HepG2 (cell line): ENCODE measurements around the gene KRT36. TPM values are rescaled to one million over a fixed set of nuclear protein-coding genes. Genes with fewer than 3 reads are reported as not detected.

Experiments used
- CREB1 ChIP-seq, 2 experiments: fragments of 450-650 bp in 1 of 2; IDR thresholded peaks; 2 replicates each; pipeline ENCODE4 v1.6.1; 2016 to 2017; ENCODE audit warnings: control low read depth in 1 of 2, mild to moderate bottlenecking in 1 of 2, missing compliant biosample characterization in 1 of 2, missing genetic modification characterization in 1 of 2
- FOSL1 ChIP-seq: sonication (generic); formaldehyde crosslinking; IDR thresholded peaks from 2 replicates; pipeline ENCODE4 v1.9.0; 2021; ENCODE audit warnings: missing genetic modification reagents, borderline replicate concordance
- FOSL2 ChIP-seq: sonication (generic); formaldehyde crosslinking; IDR thresholded peaks from 2 replicates; pipeline ENCODE4 v1.4.0; 2020; ENCODE audit warnings: missing genetic modification reagents
- FOXJ3 ChIP-seq: sonication (generic); formaldehyde crosslinking; IDR thresholded peaks from 2 replicates; pipeline ENCODE4 v1.4.0; 2020; ENCODE audit warnings: missing genetic modification reagents, mild to moderate bottlenecking, borderline replicate concordance
- LCORL ChIP-seq, 2 experiments: fragments of 450-650 bp in 1 of 2; sonication (generic) in 1 of 2; formaldehyde crosslinking in 1 of 2; IDR thresholded peaks; 2 replicates each; pipeline versions ENCODE4 v1.5.0 to v1.6.1; 2017 to 2020; ENCODE audit warnings: antibody characterized with exemption in 1 of 2, missing genetic modification reagents in 1 of 2
- NBN ChIP-seq: fragments of 450-650 bp; conservative IDR thresholded peaks from 2 replicates; pipeline ENCODE4 v1.6.1; 2017
- NFYC ChIP-seq: IDR thresholded peaks from 2 replicates; pipeline ENCODE4 v1.6.1; 2016; ENCODE audit warnings: missing genetic modification reagents, missing compliant biosample characterization
- NR1H2 ChIP-seq: sonication (generic); formaldehyde crosslinking; IDR thresholded peaks from 2 replicates; pipeline ENCODE4 v1.8.1; 2022; ENCODE audit warnings: low read depth, missing genetic modification reagents, borderline replicate concordance
- RBM39 ChIP-seq: fragments of 200-400 bp; formaldehyde crosslinking; IDR thresholded peaks from one replicate; pipeline ENCODE4 v1.6.1; 2018; ENCODE audit warnings: antibody characterized with exemption, mild to moderate bottlenecking, low read depth, low read length; ENCODE audit not compliant: poor library complexity, severe bottlenecking
- SIN3A ChIP-seq: IDR thresholded peaks from 2 replicates; pipeline ENCODE4 v1.6.1; 2011; ENCODE audit warnings: low read depth, mild to moderate bottlenecking, control low read depth, low read length, borderline replicate concordance
- SIX1 ChIP-seq: sonication (generic); formaldehyde crosslinking; IDR thresholded peaks from 2 replicates; pipeline ENCODE4 v1.4.0; 2020; ENCODE audit warnings: missing genetic modification reagents, borderline replicate concordance
- SOX6 ChIP-seq, 2 experiments: fragments of 450-650 bp in 1 of 2; sonication (generic) in 1 of 2; formaldehyde crosslinking in 1 of 2; IDR thresholded peaks; 2 replicates each; pipeline versions ENCODE4 v1.4.0 to v1.6.1; 2017 to 2020; ENCODE audit warnings: antibody characterized with exemption in 1 of 2, mild to moderate bottlenecking in 1 of 2, missing genetic modification reagents in 1 of 2
- SRF ChIP-seq: IDR thresholded peaks from 2 replicates; pipeline ENCODE4 v1.6.1; 2011; ENCODE audit warnings: mild to moderate bottlenecking, low read depth, low read length, moderate library complexity
- ZC3H13 ChIP-seq: sonication (generic); formaldehyde crosslinking; IDR thresholded peaks from 2 replicates; pipeline ENCODE4 v1.8.1; 2023; ENCODE audit warnings: mild to moderate bottlenecking, missing genetic modification reagents, moderate library complexity
- ZMYM3 ChIP-seq: sonication (generic); formaldehyde crosslinking; IDR thresholded peaks from 2 replicates; pipeline ENCODE4 v1.5.1; 2020; ENCODE audit warnings: mild to moderate bottlenecking, missing genetic modification reagents
- ZNF20 ChIP-seq: sonication (generic); formaldehyde crosslinking; IDR thresholded peaks from 2 replicates; pipeline ENCODE4 v1.4.0; 2020; ENCODE audit warnings: mild to moderate bottlenecking, moderate library complexity, missing genetic modification reagents
- ZNF484 ChIP-seq: sonication (generic); formaldehyde crosslinking; IDR thresholded peaks from 2 replicates; pipeline ENCODE4 v1.5.1; 2020; ENCODE audit warnings: mild to moderate bottlenecking, low read depth, missing genetic modification reagents, borderline replicate concordance
- ZNF572 ChIP-seq: sonication (generic); formaldehyde crosslinking; IDR thresholded peaks from 2 replicates; pipeline ENCODE4 v1.5.1; 2020; ENCODE audit warnings: mild to moderate bottlenecking, missing genetic modification reagents
- ZNF709 ChIP-seq: sonication (generic); formaldehyde crosslinking; IDR thresholded peaks from 2 replicates; pipeline ENCODE4 v1.5.0; 2020; ENCODE audit warnings: mild to moderate bottlenecking, missing genetic modification reagents
- polyA plus RNA-seq, 8 experiments: library from polyadenylated mRNA; depleted of rRNA in 3 of 8; stranded (reverse) in 7 of 8; unstranded in 1 of 8; fragments of >200 nt; fragmentation: Illumina TruSeq in 4 of 8; extraction: Trizol in 4 of 8; gene quantifications; 2 replicates each; pipeline versions ENCODE4 v1.2.1 to v1.2.3, GENCODE V29; 2011 to 2016; ENCODE audit warnings: low read depth in 4 of 8, missing spikeins in 1 of 8, mixed read lengths in 1 of 8; ENCODE audit not compliant: insufficient read depth in 1 of 8
- total RNA-seq, 5 experiments: library from RNA; depleted of rRNA; stranded (reverse); fragments of >200 nt; fragmentation: Illumina TruSeq; extraction: Trizol; gene quantifications; 2 replicates each; pipeline ENCODE4 v1.2.3, GENCODE V29; 2016; ENCODE audit warnings: low read depth in 1 of 5
- TF ChIP-seq, protein P1 (sequence below): sonication (generic); formaldehyde crosslinking; IDR thresholded peaks from 2 replicates; pipeline ENCODE4 v1.4.0; 2020; ENCODE audit warnings: missing genetic modification reagents, borderline replicate concordance

KRT36 gene
- total and polyA plus RNA-seq, 2 of the 13 experiments (the other 11 are each of a cell fraction or from before 2014, with no cell fraction given): not detected

DNA sequence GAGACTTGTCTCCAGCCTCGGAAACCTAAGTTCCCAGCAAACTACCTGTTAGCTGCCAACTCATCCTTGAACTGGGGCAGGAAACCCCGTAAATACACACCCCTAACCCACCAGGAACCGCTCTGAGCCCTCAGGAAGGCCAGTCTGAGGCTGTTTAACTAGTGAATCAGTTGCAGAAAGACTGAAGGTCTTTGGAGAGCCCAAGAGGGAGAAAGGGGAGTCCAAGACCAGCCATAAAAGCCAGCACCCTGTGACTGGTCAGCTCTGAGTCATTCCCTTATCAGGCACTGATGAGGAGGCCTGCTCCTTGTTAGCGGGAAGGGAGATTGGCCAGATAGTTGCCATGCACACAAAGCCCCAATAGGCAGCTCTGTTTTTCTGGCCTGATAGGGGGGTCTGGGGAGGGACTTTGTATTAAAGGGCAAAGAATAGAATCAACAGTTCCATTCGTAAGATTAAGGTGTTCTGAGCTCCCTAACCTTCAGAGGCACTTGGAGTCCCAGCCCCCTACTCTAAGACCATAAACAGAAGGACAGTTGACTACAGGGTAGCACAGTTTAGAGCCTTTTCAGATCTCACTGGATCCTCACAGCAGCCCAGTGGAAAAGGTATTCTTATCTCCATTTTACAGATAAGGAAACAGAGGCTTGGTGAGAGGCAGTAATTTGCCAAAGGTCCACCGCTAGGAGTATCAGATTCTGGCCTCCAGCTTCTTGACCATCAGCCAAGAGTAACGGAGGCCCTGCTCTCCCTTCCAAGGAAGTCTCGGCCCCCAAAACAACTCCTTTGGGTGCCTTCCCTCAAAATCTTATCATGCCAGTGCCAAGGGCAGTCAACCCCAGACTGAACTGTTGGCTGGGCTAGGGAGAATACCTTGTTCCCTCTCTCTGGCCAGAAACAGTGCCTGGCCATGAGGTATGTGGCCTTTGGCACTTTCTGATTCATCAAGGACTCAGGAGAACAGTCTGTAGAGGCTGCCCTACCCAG, 40.6 kb upstream of the KRT36 start (continued):
- TF ChIP-seq SIX1 (CRISPR knock-in tag) (no peak), CREB1 (IDR thresholded peaks at IDR 0.05) (no peak), CREB1 (CRISPR knock-in tag; IDR thresholded peaks at IDR 0.05) (0 out of 2 replicates have a peak, but pooled peaks have one; percentile 30), ZNF20 (CRISPR knock-in tag) (no peak), FOSL2 (CRISPR knock-in tag) (peak; percentile 87), SOX6 (IDR thresholded peaks at IDR 0.05) (no peak), SOX6 (CRISPR knock-in tag; IDR thresholded peaks at IDR 0.05) (no peak), NFYC (CRISPR knock-in tag) (peak; percentile 43; the same call in 1 of the 2 replicates), NR1H2 (CRISPR knock-in tag) (no peak), SIN3A (no peak), FOXJ3 (no peak), RBM39 (no peak), ZNF709 (CRISPR knock-in tag) (no peak), SRF (peak; percentile 73), ZC3H13 (CRISPR knock-in tag) (no peak), ZMYM3 (peak; percentile 49; the same call in 1 of the 2 replicates), ZNF484 (CRISPR knock-in tag) (no peak), LCORL (IDR thresholded peaks at IDR 0.05) (no peak), LCORL (CRISPR knock-in tag; IDR thresholded peaks at IDR 0.05) (no peak), NBN (no peak), FOSL1 (peak; percentile 16; the same call in 1 of the 2 replicates), ZNF572 (no peak)
- TF ChIP-seq, protein P1, sequence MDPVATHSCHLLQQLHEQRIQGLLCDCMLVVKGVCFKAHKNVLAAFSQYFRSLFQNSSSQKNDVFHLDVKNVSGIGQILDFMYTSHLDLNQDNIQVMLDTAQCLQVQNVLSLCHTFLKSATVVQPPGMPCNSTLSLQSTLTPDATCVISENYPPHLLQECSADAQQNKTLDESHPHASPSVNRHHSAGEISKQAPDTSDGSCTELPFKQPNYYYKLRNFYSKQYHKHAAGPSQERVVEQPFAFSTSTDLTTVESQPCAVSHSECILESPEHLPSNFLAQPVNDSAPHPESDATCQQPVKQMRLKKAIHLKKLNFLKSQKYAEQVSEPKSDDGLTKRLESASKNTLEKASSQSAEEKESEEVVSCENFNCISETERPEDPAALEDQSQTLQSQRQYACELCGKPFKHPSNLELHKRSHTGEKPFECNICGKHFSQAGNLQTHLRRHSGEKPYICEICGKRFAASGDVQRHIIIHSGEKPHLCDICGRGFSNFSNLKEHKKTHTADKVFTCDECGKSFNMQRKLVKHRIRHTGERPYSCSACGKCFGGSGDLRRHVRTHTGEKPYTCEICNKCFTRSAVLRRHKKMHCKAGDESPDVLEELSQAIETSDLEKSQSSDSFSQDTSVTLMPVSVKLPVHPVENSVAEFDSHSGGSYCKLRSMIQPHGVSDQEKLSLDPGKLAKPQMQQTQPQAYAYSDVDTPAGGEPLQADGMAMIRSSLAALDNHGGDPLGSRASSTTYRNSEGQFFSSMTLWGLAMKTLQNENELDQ (CRISPR knock-in tag): no peak
